GM10266 (cell line): ENCODE measurements around the gene SLC35D3.

Experiments
- DNase-seq: peaks from one replicate; pipeline ENCODE4 v3.0.0; 2012; ENCODE audit errors: extremely low spot score
- CTCF ChIP-seq: IDR thresholded peaks from 2 replicates; pipeline ENCODE4 v1.5.1; 2012; ENCODE audit warnings: mild to moderate bottlenecking, low read depth; ENCODE audit not compliant: control insufficient read depth, insufficient read depth; ENCODE audit errors: missing control alignments

SLC35D3 gene

GRCh38 chr6:136923954-136924673, 2.0 kb downstream of the SLC35D3 start:
- no peak for TF ChIP-seq CTCF
- no peak for DNase-seq

- no peak for DNase-seq
- TF ChIP-seq CTCF: no peak
Measured at GRCh38 chr6:136926383-136926782, 4.3 kb downstream of the SLC35D3 start.

- peak; percentile 53 for TF ChIP-seq CTCF
- DNase-seq: peak; percentile 58
Measured at GRCh38 chr6:136927292-136927691, 5.2 kb downstream of the SLC35D3 start.

- no peak for DNase-seq
- TF ChIP-seq CTCF: no peak
Measured at GRCh38 chr6:136930528-136930927, 8.4 kb downstream of the SLC35D3 start.

- TF ChIP-seq CTCF: no peak
- DNase-seq: no peak
Measured at GRCh38 chr6:136932599-136932998, 10.5 kb downstream of the SLC35D3 start.

GRCh38 chr6:136945072-136945471, 23.0 kb downstream of the SLC35D3 start:
- no peak for TF ChIP-seq CTCF
- DNase-seq: no peak

GRCh38 chr6:136945711-136946121, 23.6 kb downstream of the SLC35D3 start:
- no peak for DNase-seq
- TF ChIP-seq CTCF: no peak
